ENCODE results near the gene KIF26B. TPM values are rescaled to one million over a fixed set of nuclear protein-coding genes. Genes with fewer than 3 reads are reported as not detected.

KIF26B gene
- total and polyA plus RNA-seq, 2 experiments from 2014 or later = 0.03 to 0.76 TPM

GRCh38 chr1:245462161-245462560 lies 307.4 kb downstream of the KIF26B start:
- H3K27me3 ChIP-seq (ENCODE audit: insufficient read depth) = no peaks in the 10 kb centered on the region
- ATAC-seq (no peak), DNase-seq (ENCODE audit: low spot score) (peak; percentile 27)
- no peaks in the 10 kb centered on the region for H3F3A ChIP-seq (replicated peaks; ENCODE audit: low read depth)
- H3K4me1 ChIP-seq (ENCODE audit: insufficient read depth) = no peaks in the 10 kb centered on the region
- no peak overlapping the region for H3K4me2 ChIP-seq
- H3K9me3 Mint-ChIP-seq = no peaks in the 10 kb centered on the region; the same call in 2 of the 3 replicates
- no peak for TF ChIP-seq CTCF (conservative IDR thresholded peaks at IDR 0.05; ENCODE audit: low read depth in 2 of 2)
- no peak for TF ChIP-seq ZNF331 (CRISPR knock-in tag; IDR thresholded peaks at IDR 0.05; ENCODE audit: low read depth)
- no peak for TF ChIP-seq JUNB (IDR thresholded peaks at IDR 0.05; ENCODE audit: unreplicated experiment)
- no peak for TF ChIP-seq EZH2phosphoT487 (IDR thresholded peaks at IDR 0.05; ENCODE audit: unreplicated experiment)
- TF ChIP-seq EZH2 (IDR thresholded peaks at IDR 0.05; ENCODE audit: low read depth, unreplicated experiment) = no peak
- TF ChIP-seq STAT1 (IDR thresholded peaks at IDR 0.05; ENCODE audit: unreplicated experiment) = no peak
- TF ChIP-seq POLR2AphosphoS5 (IDR thresholded peaks at IDR 0.05; ENCODE audit: low read depth) = no peak
- TF ChIP-seq, protein P1, sequence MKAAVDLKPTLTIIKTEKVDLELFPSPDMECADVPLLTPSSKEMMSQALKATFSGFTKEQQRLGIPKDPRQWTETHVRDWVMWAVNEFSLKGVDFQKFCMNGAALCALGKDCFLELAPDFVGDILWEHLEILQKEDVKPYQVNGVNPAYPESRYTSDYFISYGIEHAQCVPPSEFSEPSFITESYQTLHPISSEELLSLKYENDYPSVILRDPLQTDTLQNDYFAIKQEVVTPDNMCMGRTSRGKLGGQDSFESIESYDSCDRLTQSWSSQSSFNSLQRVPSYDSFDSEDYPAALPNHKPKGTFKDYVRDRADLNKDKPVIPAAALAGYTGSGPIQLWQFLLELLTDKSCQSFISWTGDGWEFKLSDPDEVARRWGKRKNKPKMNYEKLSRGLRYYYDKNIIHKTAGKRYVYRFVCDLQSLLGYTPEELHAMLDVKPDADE (IDR thresholded peaks at IDR 0.05) = no peak
- no peak for TF ChIP-seq NANOG (IDR thresholded peaks at IDR 0.05; ENCODE audit: borderline replicate concordance)
- TF ChIP-seq ZNF462 (CRISPR knock-in tag; IDR thresholded peaks at IDR 0.05) = no peak
- TF ChIP-seq CREB1 (CRISPR knock-in tag; IDR thresholded peaks at IDR 0.05; ENCODE audit: low read depth) = no peak
- no peak for TF ChIP-seq ZNF114 (CRISPR knock-in tag; IDR thresholded peaks at IDR 0.05)
- TF ChIP-seq, protein P2, sequence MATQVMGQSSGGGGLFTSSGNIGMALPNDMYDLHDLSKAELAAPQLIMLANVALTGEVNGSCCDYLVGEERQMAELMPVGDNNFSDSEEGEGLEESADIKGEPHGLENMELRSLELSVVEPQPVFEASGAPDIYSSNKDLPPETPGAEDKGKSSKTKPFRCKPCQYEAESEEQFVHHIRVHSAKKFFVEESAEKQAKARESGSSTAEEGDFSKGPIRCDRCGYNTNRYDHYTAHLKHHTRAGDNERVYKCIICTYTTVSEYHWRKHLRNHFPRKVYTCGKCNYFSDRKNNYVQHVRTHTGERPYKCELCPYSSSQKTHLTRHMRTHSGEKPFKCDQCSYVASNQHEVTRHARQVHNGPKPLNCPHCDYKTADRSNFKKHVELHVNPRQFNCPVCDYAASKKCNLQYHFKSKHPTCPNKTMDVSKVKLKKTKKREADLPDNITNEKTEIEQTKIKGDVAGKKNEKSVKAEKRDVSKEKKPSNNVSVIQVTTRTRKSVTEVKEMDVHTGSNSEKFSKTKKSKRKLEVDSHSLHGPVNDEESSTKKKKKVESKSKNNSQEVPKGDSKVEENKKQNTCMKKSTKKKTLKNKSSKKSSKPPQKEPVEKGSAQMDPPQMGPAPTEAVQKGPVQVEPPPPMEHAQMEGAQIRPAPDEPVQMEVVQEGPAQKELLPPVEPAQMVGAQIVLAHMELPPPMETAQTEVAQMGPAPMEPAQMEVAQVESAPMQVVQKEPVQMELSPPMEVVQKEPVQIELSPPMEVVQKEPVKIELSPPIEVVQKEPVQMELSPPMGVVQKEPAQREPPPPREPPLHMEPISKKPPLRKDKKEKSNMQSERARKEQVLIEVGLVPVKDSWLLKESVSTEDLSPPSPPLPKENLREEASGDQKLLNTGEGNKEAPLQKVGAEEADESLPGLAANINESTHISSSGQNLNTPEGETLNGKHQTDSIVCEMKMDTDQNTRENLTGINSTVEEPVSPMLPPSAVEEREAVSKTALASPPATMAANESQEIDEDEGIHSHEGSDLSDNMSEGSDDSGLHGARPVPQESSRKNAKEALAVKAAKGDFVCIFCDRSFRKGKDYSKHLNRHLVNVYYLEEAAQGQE (IDR thresholded peaks at IDR 0.05; ENCODE audit: unreplicated experiment) = no peak
- H4K20me1 ChIP-seq (replicated peaks; ENCODE audit: insufficient read depth) = no peaks in the 10 kb centered on the region
- no peak overlapping the region for H3K27ac Mint-ChIP-seq
- H3K9me2 ChIP-seq (ENCODE audit: insufficient read depth) = peaks cover 4% of the 10 kb centered on the region; the same call in 1 of the 2 replicates
- no peaks in the 10 kb centered on the region for H3K36me3 ChIP-seq (ENCODE audit: insufficient read depth)
- no peaks in the 10 kb centered on the region for H3K36me3 Mint-ChIP-seq (ENCODE audit: low read depth)
- no peak overlapping the region for H3K4me3 Mint-ChIP-seq
- H3K4me1 Mint-ChIP-seq = peaks cover 3% of the 10 kb centered on the region; the same call in 1 of the 3 replicates
- no peak overlapping the region for H3K4me3 ChIP-seq
- no peak overlapping the region for H2AFZ ChIP-seq
- peaks cover 9% of the 10 kb centered on the region for H3K27me3 Mint-ChIP-seq (ENCODE audit: insufficient read depth, low read depth, poor library complexity)
- no peaks in the 10 kb centered on the region for H3K79me2 ChIP-seq (replicated peaks; ENCODE audit: insufficient read depth)
- H3K27ac ChIP-seq (ENCODE audit: low read depth) = no peak overlapping the region
